ENCODE results near the gene GGT5.

The GGT5 gene

DNA sequence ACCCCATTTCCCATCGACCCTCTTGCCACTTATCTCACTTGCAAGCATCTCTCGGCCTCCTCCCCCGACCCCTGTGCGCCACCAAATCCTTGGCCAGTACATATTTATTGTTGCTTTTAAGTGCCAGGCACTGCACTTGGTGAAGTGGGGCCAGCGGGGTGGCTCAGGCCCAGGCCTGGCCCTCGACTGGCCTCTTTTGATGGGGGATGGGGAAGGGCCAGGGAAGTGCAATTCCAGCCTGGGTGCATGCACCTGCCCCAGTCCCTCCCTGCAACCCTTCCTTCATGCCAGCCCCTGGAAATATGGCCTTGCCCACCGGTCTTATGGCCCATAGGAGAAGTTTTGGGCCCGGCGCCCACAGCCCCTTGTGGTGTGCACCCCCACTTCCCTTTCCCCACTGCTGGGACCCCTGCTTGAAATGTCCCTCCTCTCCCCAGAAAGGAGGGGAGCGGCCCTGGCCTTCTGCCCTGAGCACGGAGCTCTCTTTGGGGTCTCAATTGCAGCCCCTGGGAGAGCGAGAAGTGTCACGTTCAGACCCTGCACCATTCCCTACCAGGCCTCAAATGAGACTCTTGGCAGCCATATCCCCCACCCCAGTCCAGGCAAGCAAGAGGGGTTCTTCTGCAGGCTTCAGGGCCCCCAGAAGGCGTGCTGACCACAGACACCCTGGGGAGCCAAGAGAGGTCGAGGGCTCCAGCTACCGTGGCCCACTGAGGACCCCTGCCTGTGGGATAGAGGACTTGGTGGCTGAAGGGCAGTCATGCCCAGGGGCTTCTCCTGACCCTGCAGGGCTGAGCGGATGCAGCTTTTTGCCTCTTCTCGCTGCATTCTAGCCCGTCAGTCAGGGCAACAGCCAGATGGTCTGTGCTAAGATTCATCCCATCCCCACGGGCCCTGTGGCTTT is 62.6 kb downstream of the GGT5 start:
- no peak for DNase-seq

DNA sequence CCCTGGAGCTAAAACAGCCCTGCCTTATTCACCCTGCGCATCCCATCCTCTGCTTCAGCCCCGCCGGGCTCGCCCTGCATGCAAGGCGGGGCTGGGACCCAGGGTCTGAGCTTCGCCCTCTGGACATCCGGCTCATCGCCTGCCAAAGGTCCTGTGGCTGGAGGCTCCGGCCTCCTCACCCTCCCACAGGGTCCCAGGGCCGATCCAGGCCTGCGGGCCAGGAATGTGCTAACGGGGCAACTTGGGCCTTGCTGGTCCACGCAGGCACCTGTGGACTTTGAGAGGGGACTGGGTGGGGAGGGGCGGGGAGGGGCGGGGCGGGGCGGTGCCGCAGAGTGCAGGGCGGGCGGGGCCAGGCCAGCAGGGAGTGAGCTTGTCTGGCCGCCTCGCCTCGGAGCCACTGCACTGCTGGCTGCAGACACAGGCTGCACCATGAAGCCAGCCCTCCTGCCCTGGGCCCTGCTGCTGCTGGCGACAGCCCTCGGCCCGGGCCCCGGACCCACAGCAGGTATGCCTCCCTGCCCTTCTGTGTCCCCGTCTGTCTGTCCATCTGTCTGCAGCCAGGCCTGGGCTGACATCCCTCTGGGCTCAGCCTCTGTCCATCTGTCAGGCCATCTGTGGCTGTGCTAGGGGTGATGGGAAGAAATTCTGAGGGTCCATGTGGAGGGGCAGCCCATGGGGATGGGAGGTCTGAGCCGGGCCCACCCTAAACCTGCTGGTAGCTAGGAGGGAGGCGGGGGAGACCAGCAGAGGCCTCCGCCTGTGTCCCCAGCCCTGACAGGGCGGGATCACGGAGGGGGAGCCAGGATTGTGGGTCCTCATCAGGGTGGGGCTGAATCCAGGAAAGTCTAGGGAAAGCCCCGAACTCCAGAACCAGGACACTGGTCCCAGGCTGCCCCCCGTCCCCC is 63.5 kb downstream of the GGT5 start, which contains the start of gene SUSD2:
TSS of gene SUSD2 (plus strand) at position 400 of the 908 bp plus-strand sequence. CDS start at position 433, 33 bp downstream.
- peak; percentile 50 for DNase-seq

- DNase-seq: no peak
Observed at GRCh38 chr22:24180316-24181087, 64.4 kb downstream of the GGT5 start.

DNA sequence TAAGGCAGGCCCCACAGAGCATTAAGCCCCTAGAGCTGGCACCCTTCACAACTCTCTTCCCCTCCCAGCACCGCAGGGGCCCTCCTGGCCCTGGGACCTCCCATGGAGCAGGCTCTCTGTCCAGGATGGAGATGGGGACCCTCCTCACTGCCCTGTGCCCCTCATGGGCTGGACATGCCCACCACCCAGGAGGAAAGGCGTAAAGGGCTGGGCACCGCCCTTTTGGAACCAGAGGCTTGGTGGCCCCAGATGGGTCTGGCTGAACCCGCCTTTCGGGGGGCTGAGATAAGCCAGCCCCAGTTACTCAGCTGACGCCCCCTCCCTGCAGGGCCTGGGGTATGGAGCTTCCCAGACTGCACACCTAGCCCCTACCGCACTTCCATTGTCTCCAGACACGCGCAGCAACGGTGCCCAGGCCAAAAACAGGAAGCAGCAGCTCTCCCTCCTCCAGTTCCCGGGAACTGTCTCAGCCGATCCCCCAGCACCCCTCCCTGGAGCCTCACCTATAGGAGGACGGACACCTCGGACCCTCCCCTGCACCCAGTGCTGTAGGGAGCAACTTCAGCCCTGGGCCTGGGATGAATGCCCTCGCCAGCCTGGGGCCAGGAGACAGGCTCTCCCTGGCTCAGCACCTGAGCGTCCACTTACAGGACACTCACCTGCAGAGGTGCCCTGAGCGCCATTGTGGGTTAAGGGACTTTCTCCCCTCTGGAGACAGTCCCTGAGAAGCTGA is 65.2 kb downstream of the GGT5 start:
- no peak for DNase-seq

DNA sequence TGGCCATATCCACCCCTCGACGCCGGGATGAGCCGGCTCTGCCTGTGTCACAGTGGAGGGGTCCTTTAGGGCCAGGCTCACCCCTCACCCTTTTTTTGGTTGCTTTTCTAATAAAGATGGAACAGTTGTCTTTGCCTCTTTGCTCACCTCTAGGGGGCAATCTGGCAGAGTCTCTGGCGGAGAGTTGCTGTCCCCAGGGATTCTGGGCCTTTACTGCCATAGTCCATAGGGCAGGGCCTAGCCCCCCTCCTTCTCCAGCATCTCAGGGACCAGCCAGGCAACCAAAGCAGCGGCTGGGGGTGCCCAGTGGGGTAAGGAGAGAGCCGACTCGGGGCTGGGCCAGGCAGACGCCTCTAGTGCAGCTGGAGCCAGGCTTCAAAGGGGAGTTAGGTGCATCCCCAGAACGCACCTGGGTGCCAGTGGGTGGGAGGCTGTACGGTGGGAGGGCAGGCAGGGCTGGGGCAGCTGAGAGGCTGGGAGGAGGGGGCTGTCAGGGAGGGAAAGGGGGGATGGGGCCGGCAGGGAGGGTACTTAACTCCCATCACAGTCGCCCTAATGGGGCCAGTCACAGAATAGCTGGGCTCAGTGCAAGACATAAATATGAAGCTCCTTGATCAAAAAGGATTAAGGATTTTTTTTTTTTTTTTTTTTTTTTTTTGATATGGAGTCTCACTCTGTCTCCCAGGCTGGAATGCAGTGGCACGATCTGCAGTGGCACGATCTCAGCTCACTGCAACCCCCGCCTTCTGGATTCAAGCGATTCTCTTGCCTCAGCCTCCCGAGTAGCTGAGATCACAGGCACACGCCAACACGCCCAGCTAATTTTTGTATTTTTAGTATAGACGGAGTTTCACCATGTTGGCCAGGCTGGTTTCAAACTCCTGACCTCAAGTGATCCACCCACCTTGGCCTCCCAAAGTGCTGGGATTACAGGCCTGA is 66.1 kb downstream of the GGT5 start:
- DNase-seq: no peak

- DNase-seq: no peak
Observed at GRCh38 chr22:24178021-24178431, 66.9 kb downstream of the GGT5 start.

DNA sequence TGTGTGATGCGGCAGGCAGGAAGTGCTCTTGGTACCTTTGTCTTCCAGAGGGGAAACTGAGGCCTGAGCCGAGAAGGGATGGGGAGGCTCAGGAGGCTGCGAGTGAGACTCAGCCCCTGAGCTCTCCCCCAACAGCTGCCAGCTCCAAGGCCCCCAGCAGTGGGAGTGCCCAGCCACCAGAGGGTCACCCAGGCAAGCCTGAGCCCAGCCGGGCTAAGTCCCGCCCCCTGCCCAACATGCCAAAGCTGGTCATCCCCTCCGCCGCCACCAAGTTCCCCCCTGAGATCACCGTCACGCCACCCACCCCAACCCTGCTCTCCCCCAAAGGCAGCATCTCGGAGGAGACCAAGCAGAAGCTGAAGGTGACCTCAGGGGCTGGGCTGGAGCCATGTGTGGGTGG is 67.4 kb downstream of the GGT5 start:
- no peak for DNase-seq

DNA sequence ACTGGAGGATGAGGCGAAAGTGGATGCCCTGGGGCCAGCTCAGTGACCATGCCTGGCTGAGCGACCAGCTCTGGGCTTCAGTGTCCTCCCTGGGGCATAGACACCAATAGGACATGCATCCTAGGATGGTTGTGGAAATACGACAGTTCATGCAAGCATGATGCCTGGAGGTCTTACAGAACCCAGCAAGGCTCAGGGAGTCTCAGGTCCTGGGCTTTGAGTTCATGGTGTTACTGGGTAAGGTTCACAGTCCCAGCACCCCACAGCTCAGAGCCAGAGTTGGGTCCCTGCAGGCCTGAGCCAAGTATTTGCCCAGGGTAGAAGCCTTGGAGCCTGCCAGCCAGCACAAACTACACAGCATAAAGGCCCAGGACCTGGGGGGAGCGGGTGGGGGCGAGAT is 67.8 kb downstream of the GGT5 start:
- DNase-seq: no peak

DNA sequence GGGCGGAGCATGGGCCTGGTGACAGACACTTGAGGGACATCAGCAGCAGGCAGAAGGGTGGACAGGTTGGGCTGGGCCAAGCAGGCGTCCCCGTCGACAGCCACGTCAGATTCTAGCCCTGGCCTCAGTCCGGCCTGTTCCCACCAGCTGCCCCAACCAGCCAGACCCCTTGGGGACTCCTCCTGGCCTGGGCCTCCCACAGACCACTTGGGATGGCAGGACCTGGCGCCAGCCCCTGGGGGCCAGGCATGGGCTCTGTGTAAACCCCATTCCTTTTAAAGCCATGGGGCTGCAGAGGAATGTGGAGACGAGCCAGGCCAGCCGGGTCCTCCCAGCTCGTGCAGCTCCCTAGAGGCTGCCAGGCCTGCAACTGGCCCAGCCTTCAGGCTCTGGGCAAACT is 68.3 kb downstream of the GGT5 start:
- DNase-seq: no peak

- DNase-seq: no peak
Observed at GRCh38 chr22:24176040-24176439, 68.8 kb downstream of the GGT5 start.

DNA sequence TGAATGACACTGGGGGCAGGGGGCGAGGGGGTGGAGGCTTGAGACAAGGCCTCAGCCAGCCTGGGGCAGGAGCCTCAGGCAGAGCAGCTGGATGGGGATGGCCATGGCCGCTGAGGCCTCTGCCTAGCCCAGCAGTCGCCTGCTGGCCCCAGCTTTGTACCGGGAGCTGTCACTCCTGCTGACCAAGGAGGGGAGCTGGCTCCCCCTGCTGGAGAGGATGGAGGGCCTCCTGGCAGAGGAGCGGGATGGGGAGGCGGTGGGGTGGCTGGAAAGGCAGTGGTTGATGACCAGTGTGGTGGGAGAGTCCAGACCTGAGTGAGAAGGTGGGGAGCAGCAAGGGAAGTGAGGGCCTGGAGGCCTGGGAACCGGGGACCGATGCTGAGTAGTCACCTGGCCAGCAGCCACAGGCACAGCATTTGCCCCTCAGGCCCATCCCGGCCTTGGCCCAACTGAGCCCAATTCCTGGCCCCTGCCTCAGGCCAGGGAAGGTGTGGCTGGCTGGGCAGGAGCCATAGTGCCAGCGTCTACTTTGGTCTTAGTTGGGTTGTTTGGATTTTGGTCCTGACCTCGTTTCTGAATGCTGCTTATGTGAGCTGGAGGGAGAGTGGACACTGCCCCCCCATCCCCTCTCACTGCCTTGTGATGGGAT is 69.6 kb downstream of the GGT5 start:
- no peak for DNase-seq

DNA sequence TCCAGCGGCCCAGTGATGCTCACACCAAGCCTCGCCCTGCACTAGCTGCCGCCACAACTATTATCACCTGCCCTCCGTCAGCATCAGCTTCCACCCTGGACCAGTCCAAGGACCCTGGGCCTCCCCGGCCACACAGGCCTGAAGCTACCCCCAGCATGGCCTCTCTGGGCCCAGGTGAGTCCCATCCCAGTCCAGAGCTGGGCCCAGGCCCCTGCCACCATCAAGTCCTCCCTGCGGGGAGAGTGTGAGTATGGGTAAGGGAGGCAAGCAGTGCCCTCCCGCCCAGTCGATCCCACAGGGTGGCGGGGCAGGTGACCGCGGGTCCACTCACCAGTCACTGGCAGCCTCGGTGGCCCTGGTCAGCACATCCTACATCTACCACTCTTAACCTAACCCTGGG is 73.1 kb downstream of the GGT5 start:
- no peak for DNase-seq

DNA sequence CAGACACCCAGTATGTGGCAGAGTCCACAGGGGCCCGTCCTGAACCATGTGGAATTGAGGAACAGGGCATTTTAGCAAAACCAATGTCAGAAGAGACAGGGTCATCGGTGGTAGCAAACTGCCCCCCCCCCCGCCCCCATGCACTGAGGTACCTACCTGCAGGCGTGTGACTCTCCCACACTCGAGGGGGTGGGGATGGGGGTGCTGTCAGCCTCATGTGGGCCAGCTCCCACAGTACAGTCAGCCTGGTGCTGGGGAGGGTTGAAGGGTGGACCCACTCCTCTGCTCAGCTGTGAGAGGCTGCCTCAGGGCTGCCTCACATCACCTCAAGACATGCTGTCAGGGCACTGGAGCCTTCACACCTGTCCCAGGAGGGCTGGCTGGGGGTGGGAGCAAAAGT is 74.2 kb downstream of the GGT5 start:
- DNase-seq: no peak

- DNase-seq: no peak
Observed at GRCh38 chr22:24170188-24170587, 74.7 kb downstream of the GGT5 start.
